A673 (cell line): ENCODE measurements around the gene STYXL1.

Experiments
- CTCF ChIP-seq: fragments of 300-800, 200-600 bp; sonication (generic); conservative IDR thresholded peaks from 2 replicates; pipeline ENCODE4 v1.5.1; 2017; ENCODE audit warnings: low read depth, mild to moderate bottlenecking, antibody characterized with exemption, low read length, moderate library complexity, mixed read lengths
- EZH2 ChIP-seq: fragments of 200-600 bp; sonication (generic); IDR thresholded peaks from 2 replicates; pipeline ENCODE4 v1.6.1; 2017; ENCODE audit warnings: borderline replicate concordance, low read depth, mild to moderate bottlenecking, mixed read lengths, antibody characterized with exemption, low read length; ENCODE audit not compliant: poor library complexity, severe bottlenecking

DNA sequence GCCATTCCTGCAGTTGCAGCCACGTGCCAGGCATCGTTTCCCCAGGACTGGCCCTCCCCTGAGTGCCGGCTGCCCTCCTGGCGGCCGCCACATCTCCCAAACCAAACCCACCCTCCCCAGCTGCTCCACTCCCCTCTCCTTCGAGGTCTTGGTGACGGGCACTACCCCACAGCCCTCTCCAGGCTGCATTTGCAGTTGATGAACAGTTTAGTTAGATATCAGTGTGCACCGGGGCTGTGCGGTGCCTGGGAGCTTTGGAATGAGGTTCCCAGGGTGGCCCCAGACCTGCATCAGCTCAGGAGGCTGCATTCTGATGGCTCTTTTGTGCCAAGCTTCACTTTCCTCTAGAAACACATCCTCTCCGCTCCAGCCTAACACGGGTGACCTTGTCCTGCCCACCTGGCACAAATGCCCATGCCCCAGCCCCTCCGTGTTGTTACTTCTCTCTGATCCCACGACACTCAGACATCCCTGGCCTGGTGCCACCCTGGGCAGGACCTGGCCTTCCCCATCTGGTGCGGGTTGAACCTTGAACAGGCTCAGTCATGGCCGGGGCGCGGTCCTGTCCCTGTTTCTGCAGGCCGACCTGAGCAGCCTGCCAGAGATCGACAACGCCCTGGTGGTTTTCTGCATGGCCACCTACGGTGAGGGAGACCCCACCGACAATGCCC, 67.9 kb downstream of the STYXL1 start:
- TF ChIP-seq CTCF (no peak), EZH2 (no peak)
